Right lobe of liver (tissue), 6 donors: Measurements from ENCODE around the gene SOX18. TPM values are rescaled to one million over a fixed set of nuclear protein-coding genes. Genes with fewer than 3 reads are reported as not detected.

Experiments used
- ATAC-seq, 4 donors: fragments of 200-7000 bp; cut with Tn5 transposase; one replicate each; pipeline ENCODE4 v1.9.1; 2020; ENCODE audit warnings: mild to moderate bottlenecking in 4 of 4, moderate library complexity in 4 of 4
- DNase-seq, 3 donors: peaks; one replicate each; pipeline ENCODE4 v3.0.0-alpha.2; 2020
- H3K27ac ChIP-seq, 3 donors: fragments of 200-600 bp; one replicate each; pipeline ENCODE4 v1.8.0; 2022
- H3K27me3 ChIP-seq, 2 donors: fragments of 200-600 bp; one replicate each; pipeline ENCODE4 v1.8.0; 2022
- H3K36me3 ChIP-seq, 4 donors: fragments of 200-600 bp; sonication (generic) in 1 of 4; one replicate each; pipeline versions ENCODE4 v1.5.1 to v1.8.0; 2017 to 2022; ENCODE audit warnings: control low read depth in 1 of 4
- H3K4me1 ChIP-seq, 4 donors: fragments of 200-600 bp; sonication (generic) in 1 of 4; one replicate each; pipeline versions ENCODE4 v1.5.1 to v1.8.0; 2017 to 2022; ENCODE audit warnings: control low read depth in 1 of 4
- H3K4me3 ChIP-seq, 3 donors: fragments of 200-600 bp; one replicate each; pipeline ENCODE4 v1.8.0; 2022
- H3K9me3 ChIP-seq, 4 donors: fragments of 200-600 bp; sonication (generic) in 1 of 4; one replicate each; pipeline versions ENCODE4 v1.5.1 to v1.8.0; 2017 to 2022; ENCODE audit warnings: control low read depth in 1 of 4
- POLR2A ChIP-seq: fragments of 450-650 bp; IDR thresholded peaks from one replicate; pipeline ENCODE4 v1.6.1; 2017; ENCODE audit warnings: antibody characterized with exemption, mild to moderate bottlenecking
- WGBS: methylation state at CpG from one replicate; pipeline ENCODE4 v1.1.6; 2018; ENCODE audit warnings: low coverage, low lambda C conversion rate; ENCODE audit not compliant: insufficient coverage; ENCODE audit errors: missing lambda C conversion rate; 5-methylcytosine and 5-hydroxymethylcytosine counted together
- intact Hi-C, 2 donors: fragments of 100-400 bp; cut with DNase I; formaldehyde crosslinking; loops; one replicate each; pipeline versions ENCODE4 v1.11.2 to v1.14.1; 2022
- total RNA-seq, 6 experiments: library from RNA; depleted of rRNA in 2 of 6; stranded (reverse); fragments of >200 nt in 2 of 6; fragmentation: NEBNext Ultra II Directional in 3 of 6; extraction: Animal tissue kit (Norgen Biotek cat#: 25700) in 3 of 6; gene quantifications; one replicate each; pipeline versions ENCODE4 v1.1.0 to v1.2.4, GENCODE V29; 2016 to 2023
- TF ChIP-seq, protein P1 (sequence below), 4 donors: fragments of 200-600 bp in 3 of 4; fragments of 450-650 bp in 1 of 4; IDR thresholded peaks; one replicate each; pipeline versions ENCODE4 v1.5.1 to v1.8.0; 2016 to 2022; ENCODE audit warnings: antibody characterized with exemption in 4 of 4, mild to moderate bottlenecking in 2 of 4
- donor health status: DM: no; HTN: yes; CAD: no.
- donor health status: DM: no; HTN: no; CAD: no.
- donor health status: DM: no; HTN: no; CAD: no.
- donor health status: DM: no; HTN: yes; CAD: no.
- donor health status: DM: no; HTN: yes; CAD: no.

SOX18 gene
- total RNA-seq, 6 experiments from 2014 or later = 4.1 to 7.8 (median 5.6) TPM

DNA sequence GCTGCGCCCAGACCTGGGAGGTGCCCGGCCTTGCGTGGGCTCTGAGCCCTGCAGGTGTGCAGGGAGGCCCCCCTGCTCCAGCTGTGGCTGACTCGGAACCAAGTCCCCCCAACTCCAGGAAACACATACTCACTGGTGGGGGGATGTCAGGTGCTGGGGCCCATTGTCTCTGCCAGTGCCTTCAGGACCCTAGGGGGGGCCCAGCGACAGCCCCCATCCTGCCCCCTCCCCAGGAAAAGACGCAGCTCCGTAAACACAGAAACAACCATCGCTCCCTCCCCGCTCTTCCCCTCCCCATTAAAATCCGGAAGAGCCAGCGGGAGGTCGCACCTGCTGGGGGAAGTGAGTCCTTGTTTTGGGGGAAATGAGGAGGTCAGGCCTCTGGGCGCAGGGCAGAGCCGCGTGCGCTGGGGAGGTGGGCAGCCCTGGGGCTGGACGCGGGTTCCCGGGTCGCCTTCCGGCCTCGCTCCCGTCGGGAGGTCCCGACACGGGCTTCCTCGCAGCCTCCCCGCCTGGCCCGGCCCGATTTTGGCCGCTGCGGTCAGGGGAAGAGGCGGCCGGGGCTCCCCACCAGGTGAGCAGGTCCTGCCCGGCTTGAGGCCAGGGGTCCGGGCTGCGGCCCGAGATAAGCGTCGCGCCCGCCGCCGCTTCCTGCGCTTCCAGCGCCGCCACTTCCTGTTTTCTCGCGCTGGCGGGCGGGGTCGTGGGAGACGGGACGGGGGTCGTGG, 7.2 kb downstream of the SOX18 start:
- 8% methylated on average over 13 of the region's 55 CpGs for WGBS
- DNase-seq = no peak
- Histone ChIP-seq H3K4me3 (peak overlapping the region in 2 of 3 donors; percentile 7 to 20), H3K4me1 (peaks cover 0 to 7% (median 0%) of the 10 kb centered on the region in 4 donors), H3K27me3 (peaks cover 0 to 11% of the 10 kb centered on the region in 2 donors), H3K27ac (peak overlapping the region in 1 of 3 donors; percentile 70), H3K9me3 (no peaks in the 10 kb centered on the region), H3K36me3 (no peaks in the 10 kb centered on the region)
- no peak for ATAC-seq
- no peak for TF ChIP-seq POLR2A
- TF ChIP-seq, protein P1, sequence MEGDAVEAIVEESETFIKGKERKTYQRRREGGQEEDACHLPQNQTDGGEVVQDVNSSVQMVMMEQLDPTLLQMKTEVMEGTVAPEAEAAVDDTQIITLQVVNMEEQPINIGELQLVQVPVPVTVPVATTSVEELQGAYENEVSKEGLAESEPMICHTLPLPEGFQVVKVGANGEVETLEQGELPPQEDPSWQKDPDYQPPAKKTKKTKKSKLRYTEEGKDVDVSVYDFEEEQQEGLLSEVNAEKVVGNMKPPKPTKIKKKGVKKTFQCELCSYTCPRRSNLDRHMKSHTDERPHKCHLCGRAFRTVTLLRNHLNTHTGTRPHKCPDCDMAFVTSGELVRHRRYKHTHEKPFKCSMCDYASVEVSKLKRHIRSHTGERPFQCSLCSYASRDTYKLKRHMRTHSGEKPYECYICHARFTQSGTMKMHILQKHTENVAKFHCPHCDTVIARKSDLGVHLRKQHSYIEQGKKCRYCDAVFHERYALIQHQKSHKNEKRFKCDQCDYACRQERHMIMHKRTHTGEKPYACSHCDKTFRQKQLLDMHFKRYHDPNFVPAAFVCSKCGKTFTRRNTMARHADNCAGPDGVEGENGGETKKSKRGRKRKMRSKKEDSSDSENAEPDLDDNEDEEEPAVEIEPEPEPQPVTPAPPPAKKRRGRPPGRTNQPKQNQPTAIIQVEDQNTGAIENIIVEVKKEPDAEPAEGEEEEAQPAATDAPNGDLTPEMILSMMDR (IDR thresholded peaks at IDR 0.05) = no peak
- intact Hi-C loops = no loop called here

DNA sequence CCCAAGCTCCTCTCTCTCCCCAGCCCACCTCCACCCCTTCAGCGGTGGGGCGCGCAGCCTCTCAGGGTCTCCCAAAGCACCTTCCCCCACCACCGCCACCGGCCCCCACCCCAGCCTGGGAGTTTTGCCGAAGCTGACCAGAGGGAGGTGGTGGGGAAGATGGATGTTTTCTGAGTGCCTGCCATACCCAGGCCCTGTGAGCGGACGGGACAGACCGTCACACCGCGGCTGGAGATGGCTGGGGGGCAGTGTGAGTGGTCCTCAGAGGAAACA, 7.7 kb downstream of the SOX18 start:
- H3K27ac ChIP-seq = no peak overlapping the region
- H3K27me3 ChIP-seq = peaks cover 0 to 11% of the 10 kb centered on the region in 2 donors
- no peaks in the 10 kb centered on the region for H3K36me3 ChIP-seq
- DNase-seq = no peak
- WGBS = 39% methylated on average over 6 of the region's 11 CpGs
- H3K4me3 ChIP-seq = no peak overlapping the region
- ATAC-seq = no peak
- no peaks in the 10 kb centered on the region for H3K9me3 ChIP-seq
- intact Hi-C loops = no loop called here
- TF ChIP-seq, protein P1 (IDR thresholded peaks at IDR 0.05) = no peak
- no peak for TF ChIP-seq POLR2A
- H3K4me1 ChIP-seq = peaks cover 0 to 7% (median 0%) of the 10 kb centered on the region in 4 donors

DNA sequence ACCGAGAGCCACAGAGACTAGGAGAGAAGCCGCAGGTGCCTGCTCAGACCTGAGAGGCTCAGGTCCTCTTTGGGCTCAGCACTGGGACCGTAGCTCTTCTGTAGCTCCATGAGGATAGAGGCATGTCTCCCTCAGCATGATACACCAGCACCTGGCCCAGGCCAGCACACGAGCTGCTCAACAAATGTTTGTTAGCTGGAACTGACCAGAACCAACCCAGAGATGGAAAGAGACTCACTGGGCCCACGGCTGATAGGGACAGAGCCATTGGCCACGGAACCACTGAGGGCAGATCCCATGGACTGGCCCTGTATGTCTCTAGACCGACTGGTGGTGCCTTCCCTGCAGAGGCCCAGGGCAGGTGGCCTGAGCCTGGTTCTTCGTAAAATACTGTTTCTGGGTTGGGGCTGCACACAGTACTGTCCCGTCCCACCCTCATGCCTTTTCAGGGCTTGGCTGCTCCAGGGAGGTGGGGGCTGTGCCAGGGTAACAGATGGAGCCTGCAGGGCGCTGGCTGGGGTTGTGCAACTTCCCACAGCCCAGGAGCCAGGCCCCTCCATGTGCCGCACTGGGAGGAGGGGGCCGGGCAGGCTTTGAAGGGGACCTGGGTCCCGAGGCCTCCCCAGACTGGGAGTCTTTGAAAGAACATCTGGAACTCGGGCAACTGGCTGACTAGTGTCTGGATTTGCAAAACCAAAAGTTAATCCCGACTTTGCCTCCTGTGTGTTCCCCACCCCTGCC, 8.2 kb downstream of the SOX18 start:
- Histone ChIP-seq H3K9me3 (no peaks in the 10 kb centered on the region), H3K36me3 (no peaks in the 10 kb centered on the region), H3K27me3 (peaks cover 0 to 11% of the 10 kb centered on the region in 2 donors), H3K4me3 (no peak overlapping the region), H3K27ac (no peak overlapping the region), H3K4me1 (peaks cover 0 to 7% (median 0%) of the 10 kb centered on the region in 4 donors)
- intact Hi-C loops = no loop called here
- TF ChIP-seq, protein P1 (IDR thresholded peaks at IDR 0.05) = no peak
- TF ChIP-seq POLR2A = no peak
- DNase-seq = no peak
- no peak for ATAC-seq
- no CpG with 5 or more reads among the region's 15 CpGs for WGBS

DNA sequence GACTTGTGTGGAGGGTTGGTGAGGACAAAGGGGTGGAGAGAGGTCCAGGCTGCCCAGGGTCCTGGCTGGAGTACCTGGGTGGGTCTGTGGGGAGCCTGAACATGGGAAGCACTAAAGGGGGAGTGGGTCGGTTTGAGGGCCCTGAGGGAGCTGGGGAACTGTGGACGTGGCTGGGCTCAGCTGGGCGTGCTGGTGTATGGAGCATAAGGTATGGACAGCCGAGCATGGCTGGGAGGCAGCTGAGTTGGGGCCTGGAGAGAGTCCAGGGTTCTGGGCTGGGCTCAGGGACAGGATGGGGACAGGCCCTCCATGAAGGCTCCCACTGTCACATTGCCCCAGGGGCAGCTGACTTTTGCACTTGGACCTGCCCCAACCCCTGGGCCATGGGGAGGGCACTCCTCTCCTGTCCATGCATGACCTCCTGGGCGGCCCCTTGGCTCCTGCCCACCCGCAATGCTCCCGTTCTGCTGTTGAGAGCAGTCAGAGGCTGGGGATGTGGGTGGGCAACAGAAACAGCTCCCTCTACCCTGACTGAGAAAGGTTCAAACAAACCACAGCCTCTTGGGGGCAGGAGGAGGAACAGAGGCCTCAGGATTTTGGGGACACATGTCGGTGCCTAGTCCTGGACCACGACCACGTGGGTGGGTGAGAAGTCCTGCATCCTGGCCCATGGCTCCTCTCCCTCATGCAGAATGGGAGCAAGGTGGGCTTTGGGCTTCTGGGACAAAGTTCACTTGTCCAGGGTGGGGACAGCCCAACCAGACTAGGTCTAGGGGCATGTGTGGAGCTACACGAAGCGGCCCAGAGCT, 9.0 kb downstream of the SOX18 start:
- 20% methylated on average over 2 of the region's 12 CpGs for WGBS
- TF ChIP-seq, protein P1 (IDR thresholded peaks at IDR 0.05) = no peak
- TF ChIP-seq POLR2A = no peak
- ATAC-seq = no peak
- no peak overlapping the region for H3K4me3 ChIP-seq
- peaks cover 0 to 11% of the 10 kb centered on the region in 2 donors for H3K27me3 ChIP-seq
- H3K4me1 ChIP-seq = peaks cover 0 to 7% (median 0%) of the 10 kb centered on the region in 4 donors
- intact Hi-C loops = no loop called here
- DNase-seq = no peak
- no peaks in the 10 kb centered on the region for H3K9me3 ChIP-seq
- H3K27ac ChIP-seq = no peak overlapping the region
- no peaks in the 10 kb centered on the region for H3K36me3 ChIP-seq
